IgD-negative memory B cell (primary cell): Measurements from ENCODE around the gene RCVRN. TPM values are rescaled to one million over a fixed set of nuclear protein-coding genes. Genes with fewer than 3 reads are reported as not detected.
"Not testable (repeated sequence)": the region's sequence is repeated elsewhere in the genome, so short reads cannot be mapped to it uniquely, and the experiment has no call there.

Experiments
- H3K27ac Mint-ChIP-seq, 3 donors: one replicate each; pipeline ENCODE4 v1.8.0; 2020 to 2022; ENCODE audit warnings: mild to moderate bottlenecking in 3 of 3, mixed read lengths in 3 of 3, moderate library complexity in 1 of 3
- H3K27me3 Mint-ChIP-seq: one replicate; pipeline ENCODE4 v1.8.0; 2021; ENCODE audit warnings: mixed read lengths
- H3K36me3 Mint-ChIP-seq: one replicate; pipeline ENCODE4 v1.8.0; 2020; ENCODE audit warnings: mild to moderate bottlenecking, mixed read lengths
- H3K4me1 Mint-ChIP-seq, 3 donors: one replicate each; pipeline ENCODE4 v1.8.0; 2020 to 2022; ENCODE audit warnings: mixed read lengths in 3 of 3, mild to moderate bottlenecking in 1 of 3
- H3K4me3 Mint-ChIP-seq, 4 donors: one replicate each; pipeline ENCODE4 v1.8.0; 2020 to 2022; ENCODE audit warnings: mild to moderate bottlenecking in 4 of 4, mixed read lengths in 4 of 4, moderate library complexity in 3 of 4
- H3K9me3 Mint-ChIP-seq, 3 donors: one replicate each; pipeline ENCODE4 v1.8.0; 2020 to 2021; ENCODE audit warnings: mixed read lengths in 3 of 3, mild to moderate bottlenecking in 1 of 3
- polyA plus RNA-seq: library from polyadenylated mRNA; unstranded; fragments of 300-500 nt; fragmentation: Illumina TruSeq; gene quantifications from one replicate; pipeline ENCODE4 v1.2.3, GENCODE V29; 2021

The RCVRN gene
- polyA plus RNA-seq, 1 donor from 2014 or later: not detected

GRCh38 chr17:9931144-9931741 is 26.2 kb upstream of the RCVRN start:
- Mint-ChIP-seq H3K4me3 (no peak overlapping the region), H3K27ac (no peak overlapping the region), H3K27me3 (peaks cover 3% of the 10 kb centered on the region), H3K9me3 (no peaks in the 10 kb centered on the region), H3K4me1 (no peaks in the 10 kb centered on the region), H3K36me3 (no peaks in the 10 kb centered on the region)

- peaks cover 3% of the 10 kb centered on the region for H3K27me3 Mint-ChIP-seq
- no peaks in the 10 kb centered on the region for H3K9me3 Mint-ChIP-seq
- H3K27ac Mint-ChIP-seq: no peak overlapping the region
- no peak overlapping the region for H3K4me3 Mint-ChIP-seq
- peaks cover 0 to 1% (median 0%) of the 10 kb centered on the region in 3 donors for H3K4me1 Mint-ChIP-seq
- H3K36me3 Mint-ChIP-seq: no peaks in the 10 kb centered on the region
Measured at GRCh38 chr17:9929871-9930270, 24.8 kb upstream of the RCVRN start.

GRCh38 chr17:9928601-9929333 is 23.7 kb upstream of the RCVRN start:
- H3K36me3 Mint-ChIP-seq: no peaks in the 10 kb centered on the region
- no peak overlapping the region for H3K27ac Mint-ChIP-seq
- H3K4me3 Mint-ChIP-seq: no peak overlapping the region
- H3K9me3 Mint-ChIP-seq: no peaks in the 10 kb centered on the region
- H3K4me1 Mint-ChIP-seq: peaks cover 0 to 5% (median 0%) of the 10 kb centered on the region in 3 donors
- peaks cover 3% of the 10 kb centered on the region for H3K27me3 Mint-ChIP-seq

- peaks cover 1% of the 10 kb centered on the region for H3K36me3 Mint-ChIP-seq
- no peaks in the 10 kb centered on the region for H3K9me3 Mint-ChIP-seq
- H3K27me3 Mint-ChIP-seq: peaks cover 2% of the 10 kb centered on the region
- H3K27ac Mint-ChIP-seq: no peak overlapping the region
- H3K4me3 Mint-ChIP-seq: peak overlapping the region in 1 of 4 donors; percentile 12
- H3K4me1 Mint-ChIP-seq: peaks cover 0 to 5% (median 0%) of the 10 kb centered on the region in 3 donors
Measured at GRCh38 chr17:9926150-9926804, 21.2 kb upstream of the RCVRN start.

- H3K27ac Mint-ChIP-seq: no peak overlapping the region
- H3K4me3 Mint-ChIP-seq: no peak overlapping the region
- peaks cover 0 to 5% (median 0%) of the 10 kb centered on the region in 3 donors for H3K4me1 Mint-ChIP-seq
- H3K27me3 Mint-ChIP-seq: peaks cover 2% of the 10 kb centered on the region
- H3K36me3 Mint-ChIP-seq: peaks cover 1% of the 10 kb centered on the region
- no peaks in the 10 kb centered on the region for H3K9me3 Mint-ChIP-seq
Measured at GRCh38 chr17:9925457-9925856, 20.4 kb upstream of the RCVRN start.

GRCh38 chr17:9924735-9925191 is 19.7 kb upstream of the RCVRN start:
- Mint-ChIP-seq H3K36me3 (peaks cover 1% of the 10 kb centered on the region), H3K27ac (no peak overlapping the region), H3K4me3 (no peak overlapping the region), H3K27me3 (peaks cover 2% of the 10 kb centered on the region), H3K9me3 (no peaks in the 10 kb centered on the region), H3K4me1 (peaks cover 0 to 5% (median 0%) of the 10 kb centered on the region in 3 donors)

GRCh38 chr17:9922012-9922848 is 17.2 kb upstream of the RCVRN start:
- Mint-ChIP-seq H3K27ac (no peak overlapping the region), H3K27me3 (no peaks in the 10 kb centered on the region), H3K9me3 (no peaks in the 10 kb centered on the region), H3K4me3 (no peak overlapping the region), H3K4me1 (peaks cover 0 to 5% (median 0%) of the 10 kb centered on the region in 3 donors), H3K36me3 (peaks cover 3% of the 10 kb centered on the region)

GRCh38 chr17:9921216-9921615 is 16.1 kb upstream of the RCVRN start:
- not testable (repeated sequence) for H3K9me3 Mint-ChIP-seq, H3K36me3 Mint-ChIP-seq, H3K27ac Mint-ChIP-seq, H3K4me3 Mint-ChIP-seq, H3K27me3 Mint-ChIP-seq, H3K4me1 Mint-ChIP-seq

GRCh38 chr17:9918804-9919352 is 13.8 kb upstream of the RCVRN start:
- H3K27ac Mint-ChIP-seq: no peak overlapping the region
- no peaks in the 10 kb centered on the region for H3K4me1 Mint-ChIP-seq
- no peak overlapping the region for H3K4me3 Mint-ChIP-seq

GRCh38 chr17:9918352-9918751 is 13.3 kb upstream of the RCVRN start:
- Mint-ChIP-seq H3K36me3 (peaks cover 3% of the 10 kb centered on the region), H3K4me3 (no peak overlapping the region), H3K27me3 (no peaks in the 10 kb centered on the region)

More at GRCh38 chr17:9918804-9919352, 13.8 kb upstream of the RCVRN start:
- Mint-ChIP-seq H3K27me3 (no peaks in the 10 kb centered on the region), H3K9me3 (no peaks in the 10 kb centered on the region), H3K36me3 (peaks cover 3% of the 10 kb centered on the region)

GRCh38 chr17:9917801-9918200 is 12.7 kb upstream of the RCVRN start:
- H3K9me3 Mint-ChIP-seq: no peaks in the 10 kb centered on the region
- no peaks in the 10 kb centered on the region for H3K4me1 Mint-ChIP-seq
- peak overlapping the region in 1 of 4 donors; percentile 9 for H3K4me3 Mint-ChIP-seq
- H3K27me3 Mint-ChIP-seq: no peaks in the 10 kb centered on the region
- peak overlapping the region in 1 of 3 donors; percentile 73 for H3K27ac Mint-ChIP-seq
- H3K36me3 Mint-ChIP-seq: peaks cover 3% of the 10 kb centered on the region

More at GRCh38 chr17:9918352-9918751, 13.3 kb upstream of the RCVRN start:
- Mint-ChIP-seq H3K9me3 (no peaks in the 10 kb centered on the region), H3K27ac (no peak overlapping the region), H3K4me1 (no peaks in the 10 kb centered on the region)

- peaks cover 3% of the 10 kb centered on the region for H3K36me3 Mint-ChIP-seq
Measured at GRCh38 chr17:9917131-9917530, 12.1 kb upstream of the RCVRN start.

GRCh38 chr17:9916108-9916507 is 11.0 kb upstream of the RCVRN start:
- Mint-ChIP-seq H3K36me3 (peaks cover 2% of the 10 kb centered on the region), H3K4me3 (no peak overlapping the region), H3K27me3 (no peaks in the 10 kb centered on the region), H3K27ac (peak overlapping the region in 1 of 3 donors; percentile 50), H3K4me1 (no peaks in the 10 kb centered on the region), H3K9me3 (no peaks in the 10 kb centered on the region)

More at GRCh38 chr17:9917131-9917530, 12.1 kb upstream of the RCVRN start:
- Mint-ChIP-seq H3K4me1 (no peaks in the 10 kb centered on the region), H3K27me3 (no peaks in the 10 kb centered on the region), H3K4me3 (no peak overlapping the region), H3K27ac (no peak overlapping the region), H3K9me3 (no peaks in the 10 kb centered on the region)

- H3K9me3 Mint-ChIP-seq: no peaks in the 10 kb centered on the region
- H3K4me3 Mint-ChIP-seq: no peak overlapping the region
- H3K4me1 Mint-ChIP-seq: no peaks in the 10 kb centered on the region
- no peaks in the 10 kb centered on the region for H3K27me3 Mint-ChIP-seq
- H3K36me3 Mint-ChIP-seq: peaks cover 2% of the 10 kb centered on the region
- H3K27ac Mint-ChIP-seq: no peak overlapping the region
Measured at GRCh38 chr17:9913476-9913875, 8.4 kb upstream of the RCVRN start.
